ENCODE results near the gene CIAO2B.

- TF ChIP-seq EZH2phosphoT487 (IDR thresholded peaks at IDR 0.05; ENCODE audit: insufficient read depth, low read depth) (no peak), EZH2 (IDR thresholded peaks at IDR 0.05; ENCODE audit: insufficient read depth, poor library complexity, severe bottlenecking) (no peak)
These were observed 9.3 kb upstream of the CIAO2B start for GRCh38 chr16:66943426-66944053.
